ENCODE results near the gene RPL37A.

GRCh38 chr2:216540920-216541319, 42.3 kb downstream of the RPL37A start:
- TF ChIP-seq, protein P1, sequence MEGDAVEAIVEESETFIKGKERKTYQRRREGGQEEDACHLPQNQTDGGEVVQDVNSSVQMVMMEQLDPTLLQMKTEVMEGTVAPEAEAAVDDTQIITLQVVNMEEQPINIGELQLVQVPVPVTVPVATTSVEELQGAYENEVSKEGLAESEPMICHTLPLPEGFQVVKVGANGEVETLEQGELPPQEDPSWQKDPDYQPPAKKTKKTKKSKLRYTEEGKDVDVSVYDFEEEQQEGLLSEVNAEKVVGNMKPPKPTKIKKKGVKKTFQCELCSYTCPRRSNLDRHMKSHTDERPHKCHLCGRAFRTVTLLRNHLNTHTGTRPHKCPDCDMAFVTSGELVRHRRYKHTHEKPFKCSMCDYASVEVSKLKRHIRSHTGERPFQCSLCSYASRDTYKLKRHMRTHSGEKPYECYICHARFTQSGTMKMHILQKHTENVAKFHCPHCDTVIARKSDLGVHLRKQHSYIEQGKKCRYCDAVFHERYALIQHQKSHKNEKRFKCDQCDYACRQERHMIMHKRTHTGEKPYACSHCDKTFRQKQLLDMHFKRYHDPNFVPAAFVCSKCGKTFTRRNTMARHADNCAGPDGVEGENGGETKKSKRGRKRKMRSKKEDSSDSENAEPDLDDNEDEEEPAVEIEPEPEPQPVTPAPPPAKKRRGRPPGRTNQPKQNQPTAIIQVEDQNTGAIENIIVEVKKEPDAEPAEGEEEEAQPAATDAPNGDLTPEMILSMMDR (IDR thresholded peaks at IDR 0.05) = no peak
- TF ChIP-seq POLR2A (IDR thresholded peaks at IDR 0.05) (no peak), POLR2AphosphoS5 (IDR thresholded peaks at IDR 0.05) (peak; percentile 7)
